H9 (cell line): Measurements from ENCODE around the gene CFAP90. TPM values are rescaled to one million over a fixed set of nuclear protein-coding genes. Genes with fewer than 3 reads are reported as not detected.

Source experiments
- DNase-seq: peaks from one replicate; pipeline ENCODE4 v3.0.0-alpha.2; 2017
- H2AFZ ChIP-seq: one replicate; pipeline ENCODE4 v1.6.1; 2013; ENCODE audit warnings: mild to moderate bottlenecking, low read length, control low read depth, moderate library complexity
- H2AK5ac ChIP-seq: 2 replicates; pipeline ENCODE4 v1.6.1; 2013; ENCODE audit warnings: low read length, control low read depth, mixed read lengths; ENCODE audit not compliant: insufficient read length
- H2BK120ac ChIP-seq: one replicate; pipeline ENCODE4 v1.6.1; 2013; ENCODE audit warnings: low read depth, mild to moderate bottlenecking, low read length, control low read depth, inconsistent platforms; ENCODE audit not compliant: poor library complexity, severe bottlenecking
- H2BK12ac ChIP-seq: 2 replicates; pipeline ENCODE4 v1.6.1; 2013; ENCODE audit warnings: low read length, control low read depth, mixed read lengths, low read depth; ENCODE audit not compliant: insufficient read length
- H2BK15ac ChIP-seq: 2 replicates; pipeline ENCODE4 v1.6.1; 2013; ENCODE audit warnings: low read depth, low read length, control low read depth
- H2BK20ac ChIP-seq: one replicate; pipeline ENCODE4 v1.6.1; 2013; ENCODE audit warnings: low read depth, mild to moderate bottlenecking, low read length, control low read depth, inconsistent platforms; ENCODE audit not compliant: poor library complexity, severe bottlenecking
- H2BK5ac ChIP-seq: 2 replicates; pipeline ENCODE4 v1.6.1; 2013; ENCODE audit warnings: low read length, control low read depth, mixed read lengths; ENCODE audit not compliant: insufficient read length
- H3K14ac ChIP-seq: 2 replicates; pipeline ENCODE4 v1.6.1; 2013; ENCODE audit warnings: low read length, control low read depth; ENCODE audit not compliant: insufficient read depth
- H3K18ac ChIP-seq: 2 replicates; pipeline ENCODE4 v1.6.1; 2013; ENCODE audit warnings: low read depth, mild to moderate bottlenecking, mixed read lengths, low read length, control low read depth; ENCODE audit not compliant: insufficient read length
- H3K23ac ChIP-seq: 2 replicates; pipeline ENCODE4 v1.6.1; 2013; ENCODE audit warnings: low read length, control low read depth, mixed read lengths, low read depth; ENCODE audit not compliant: insufficient read length
- H3K23me2 ChIP-seq: 2 replicates; pipeline ENCODE4 v1.6.1; 2013; ENCODE audit warnings: low read depth, mild to moderate bottlenecking, mixed read lengths, low read length, control low read depth; ENCODE audit not compliant: insufficient read length, poor library complexity, severe bottlenecking
- H3K27ac ChIP-seq: 2 replicates; pipeline ENCODE4 v1.5.1; 2013; ENCODE audit warnings: low read length, control low read depth, mixed read lengths, low read depth; ENCODE audit not compliant: insufficient read length
- H3K27me3 ChIP-seq: 2 replicates; pipeline ENCODE4 v1.6.1; 2013; ENCODE audit warnings: low read length, control low read depth, inconsistent platforms; ENCODE audit not compliant: insufficient read depth
- H3K4ac ChIP-seq: 2 replicates; pipeline ENCODE4 v1.6.1; 2013; ENCODE audit warnings: low read depth, mild to moderate bottlenecking, control low read depth, inconsistent platforms, low read length, moderate library complexity
- H3K4me1 ChIP-seq: 2 replicates; pipeline ENCODE4 v1.6.1; 2013; ENCODE audit warnings: low read length, control low read depth, inconsistent platforms; ENCODE audit not compliant: insufficient read depth
- H3K4me2 ChIP-seq: 2 replicates; pipeline ENCODE4 v1.6.1; 2013; ENCODE audit warnings: low read length, control low read depth, mixed read lengths; ENCODE audit not compliant: insufficient read length, insufficient read depth
- H3K56ac ChIP-seq: 2 replicates; pipeline ENCODE4 v1.6.1; 2013; ENCODE audit warnings: low read depth, mild to moderate bottlenecking, mixed read lengths, low read length, control low read depth; ENCODE audit not compliant: insufficient read length
- H3K79me1 ChIP-seq: 2 replicates; pipeline ENCODE4 v1.6.1; 2013; ENCODE audit warnings: low read depth, mild to moderate bottlenecking, moderate library complexity, low read length, control low read depth, inconsistent platforms; ENCODE audit not compliant: insufficient read depth, poor library complexity, severe bottlenecking
- H3K79me2 ChIP-seq: 2 replicates; pipeline ENCODE4 v1.6.1; 2013; ENCODE audit warnings: low read length, control low read depth, inconsistent platforms; ENCODE audit not compliant: insufficient read depth
- H3K9ac ChIP-seq: 2 replicates; pipeline ENCODE4 v1.6.1; 2013; ENCODE audit warnings: low read length, control low read depth, mixed read lengths; ENCODE audit not compliant: insufficient read length; ENCODE audit errors: extremely low read depth
- H3K9me3 ChIP-seq: one replicate; pipeline ENCODE4 v1.6.1; 2013; ENCODE audit warnings: low read depth, low read length, inconsistent platforms; ENCODE audit not compliant: control insufficient read depth
- H3T11ph ChIP-seq: one replicate; pipeline ENCODE4 v1.6.1; 2013; ENCODE audit warnings: mild to moderate bottlenecking, low read length, control low read depth, inconsistent platforms
- H4K20me1 ChIP-seq: one replicate; pipeline ENCODE4 v1.6.1; 2013; ENCODE audit not compliant: control insufficient read depth, insufficient read length, insufficient read depth
- H4K5ac ChIP-seq: 2 replicates; pipeline ENCODE4 v1.6.1; 2013; ENCODE audit warnings: low read depth, mild to moderate bottlenecking, mixed read lengths, low read length, control low read depth; ENCODE audit not compliant: insufficient read length
- H4K8ac ChIP-seq: replicated peaks from 2 replicates; pipeline ENCODE4 v1.6.1; 2013; ENCODE audit warnings: low read length, control low read depth, mixed read lengths, low read depth; ENCODE audit not compliant: insufficient read length
- H4K91ac ChIP-seq: 2 replicates; pipeline ENCODE4 v1.6.1; 2013; ENCODE audit warnings: low read depth, mild to moderate bottlenecking, moderate library complexity, mixed read lengths, low read length, control low read depth; ENCODE audit not compliant: insufficient read length
- H3K27ac Mint-ChIP-seq, 3 experiments: 2 replicates in 2 of 3; 3 replicates in 1 of 3; pipeline ENCODE4 v1.8.0; 2020 to 2021; ENCODE audit warnings: mixed read lengths in 3 of 3, mild to moderate bottlenecking in 1 of 3, moderate library complexity in 1 of 3
- H3K27me3 Mint-ChIP-seq: 2 replicates; pipeline ENCODE4 v1.8.0; 2021; ENCODE audit warnings: low read depth, mild to moderate bottlenecking, moderate library complexity, mixed read lengths
- H3K36me3 Mint-ChIP-seq, 3 experiments: 2 replicates in 2 of 3; 3 replicates in 1 of 3; pipeline ENCODE4 v1.8.0; 2020 to 2021; ENCODE audit warnings: low read depth in 3 of 3, mixed read lengths in 3 of 3; ENCODE audit not compliant: insufficient read depth in 1 of 3
- H3K4me1 Mint-ChIP-seq, 2 experiments: 2 replicates each; pipeline ENCODE4 v1.8.0; 2020; ENCODE audit warnings: mixed read lengths in 2 of 2
- H3K4me3 Mint-ChIP-seq, 2 experiments: 2 replicates in 1 of 2; 3 replicates in 1 of 2; pipeline ENCODE4 v1.8.0; 2020 to 2021; ENCODE audit warnings: mild to moderate bottlenecking in 2 of 2, mixed read lengths in 2 of 2, moderate library complexity in 1 of 2
- H3K9me3 Mint-ChIP-seq, 2 experiments: 2 replicates in 1 of 2; 3 replicates in 1 of 2; pipeline ENCODE4 v1.8.0; 2020; ENCODE audit warnings: mild to moderate bottlenecking in 2 of 2, mixed read lengths in 2 of 2, moderate library complexity in 1 of 2
- CTCF ChIP-seq: fragments of 200-600 bp; sonication (generic); conservative IDR thresholded peaks from 3 replicates; pipeline ENCODE4 v1.8.0; 2021; ENCODE audit warnings: antibody characterized with exemption, mild to moderate bottlenecking
- WGBS: extraction: QIAGEN DNeasy Blood & Tissue Kit; methylation state at CpG from one replicate; pipeline ENCODE4 v1.1.7; 2013; ENCODE audit warnings: missing lambda C conversion rate, low lambda C conversion rate, mixed read lengths; ENCODE audit not compliant: insufficient read length; ENCODE audit errors: extremely low coverage; 5-methylcytosine and 5-hydroxymethylcytosine counted together
- total RNA-seq: library from RNA; stranded (reverse); gene quantifications from 2 replicates; pipeline ENCODE4 v1.2.1, GENCODE V29; 2021

Gene CFAP90
- total RNA-seq, 1 experiment from 2014 or later, result 0.44 TPM

GRCh38 chr5:7874639-7875038 is 23.7 kb upstream of the CFAP90 start:
- WGBS, result no CpG with 5 or more reads among the region's 2 CpGs
- H2AK5ac ChIP-seq, result no peak overlapping the region
- Mint-ChIP-seq H3K4me1 (peaks cover 10 to 11% of the 10 kb centered on the region in 2 experiments; a peak in 3 of 4 replicates), H3K27me3 (no peaks in the 10 kb centered on the region), H3K36me3 (peaks cover 20 to 78% (median 65%) of the 10 kb centered on the region in 3 experiments), H3K9me3 (no peaks in the 10 kb centered on the region), H3K27ac (no peak overlapping the region), H3K4me3 (no peak overlapping the region)
- no peak overlapping the region for H3K4me2 ChIP-seq
- H3K9me3 ChIP-seq, result no peaks in the 10 kb centered on the region
- no peaks in the 10 kb centered on the region for H3K4me1 ChIP-seq
- no peak overlapping the region for H2BK5ac ChIP-seq
- H3K27me3 ChIP-seq, result no peaks in the 10 kb centered on the region
- H4K8ac ChIP-seq, result no peak overlapping the region
- H2BK120ac ChIP-seq, result no peak overlapping the region
- no peak overlapping the region for H3K56ac ChIP-seq
- no peak overlapping the region for H3K14ac ChIP-seq
- no peak overlapping the region for H3K23ac ChIP-seq
- no peaks in the 10 kb centered on the region for H4K20me1 ChIP-seq
- DNase-seq, result no peak
- no peak for TF ChIP-seq CTCF
- no peak overlapping the region for H3K4ac ChIP-seq
- no peak overlapping the region for H3K9ac ChIP-seq
- no peak overlapping the region for H2AFZ ChIP-seq
- no peak overlapping the region for H3K18ac ChIP-seq
- H4K91ac ChIP-seq, result no peak overlapping the region
- H3K79me2 ChIP-seq, result peaks cover 20% of the 10 kb centered on the region
- no peak overlapping the region for H2BK15ac ChIP-seq
- peaks cover 3% of the 10 kb centered on the region for H3K23me2 ChIP-seq
- no peak overlapping the region for H3K27ac ChIP-seq
- peaks cover 4% of the 10 kb centered on the region for H3K79me1 ChIP-seq
- no peak overlapping the region for H2BK12ac ChIP-seq
- H2BK20ac ChIP-seq, result no peak overlapping the region
- H3T11ph ChIP-seq, result no peak overlapping the region
- H4K5ac ChIP-seq, result no peak overlapping the region
